Measurements from ENCODE around the gene NFIX. TPM values are rescaled to one million over a fixed set of nuclear protein-coding genes. Genes with fewer than 3 reads are reported as not detected.

Gene NFIX
- total and polyA plus RNA-seq, 9 of the 15 experiments (the other 6 are each of a cell fraction or from before 2014, with no cell fraction given) = 0.28 to 26.8 (median 5.4) TPM

DNA sequence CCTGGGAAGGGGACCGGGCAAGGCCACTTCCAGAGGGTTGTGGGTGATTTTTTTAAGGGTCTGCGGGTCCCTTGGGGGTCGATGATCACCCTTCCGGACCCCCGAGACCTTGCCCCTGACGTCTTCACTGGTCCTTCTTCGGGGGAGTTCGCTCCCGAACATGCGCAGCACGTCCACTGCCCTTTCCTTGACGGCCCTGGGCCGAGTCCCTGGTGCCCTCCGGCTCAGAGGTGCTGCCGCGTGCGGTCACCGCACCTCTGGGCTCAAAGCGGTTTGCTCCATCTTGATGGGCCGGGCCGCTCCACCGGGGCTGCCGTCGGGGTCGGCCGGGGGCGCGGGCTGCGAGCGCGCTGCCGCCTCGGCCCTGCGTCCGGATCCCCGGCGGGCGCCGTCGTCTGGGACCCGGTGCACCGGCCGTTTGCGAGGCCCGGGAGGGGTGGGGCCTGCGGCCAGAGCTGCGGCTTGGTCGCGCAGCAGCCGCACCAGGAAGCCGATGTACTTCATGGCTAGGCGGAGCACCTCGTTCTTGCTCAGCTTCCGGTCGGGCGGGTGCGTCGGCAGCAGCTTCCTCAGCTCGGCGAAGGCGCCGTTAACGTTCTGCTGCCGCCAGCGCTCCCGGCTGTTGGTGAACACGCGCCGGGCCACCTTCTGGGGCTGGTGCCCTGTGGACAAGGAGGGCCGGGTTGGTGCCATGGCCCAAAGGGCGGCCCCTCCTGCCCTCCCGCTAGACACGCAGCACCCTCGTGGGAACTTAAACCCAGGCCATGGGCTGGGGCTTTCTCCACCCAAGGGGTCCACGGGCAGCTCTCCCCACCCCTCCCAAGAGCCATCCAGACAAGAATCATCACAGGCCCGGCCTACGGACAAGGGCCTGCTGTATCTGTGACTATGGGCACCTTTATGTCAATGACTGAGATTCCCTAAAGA, 104.1 kb downstream of the NFIX start (continued):
- TF ChIP-seq ELF2 (CRISPR knock-in tag; IDR thresholded peaks at IDR 0.05) (no peak), CCNT2 (IDR thresholded peaks at IDR 0.05; ENCODE audit: borderline replicate concordance, extremely low read depth, insufficient read length, low read depth, low read length) (peak; percentile 73), PCBP2 (IDR thresholded peaks at IDR 0.05; ENCODE audit: low read depth, low read length, poor library complexity, severe bottlenecking) (no peak), KAT8 (IDR thresholded peaks at IDR 0.05; ENCODE audit: low read depth) (no peak), JUN (IDR thresholded peaks at IDR 0.05; ENCODE audit: borderline replicate concordance, low read depth, low read length) (no peak), JUN (CRISPR knock-in tag; IDR thresholded peaks at IDR 0.05; ENCODE audit: borderline replicate concordance) (no peak), ARID4B (CRISPR knock-in tag; IDR thresholded peaks at IDR 0.05) (0 out of 2 replicates have a peak, but pooled peaks have one; percentile 13), CBX5 (IDR thresholded peaks at IDR 0.05; ENCODE audit: borderline replicate concordance, low read depth) (no peak), ZBTB8A (IDR thresholded peaks at IDR 0.05; ENCODE audit: partially characterized antibody) (no peak), DNMT1 (IDR thresholded peaks at IDR 0.05) (no peak), RAD51 (IDR thresholded peaks at IDR 0.05; ENCODE audit: borderline replicate concordance, low read depth) (no peak), TCFL5 (CRISPR knock-in tag; conservative IDR thresholded peaks at IDR 0.05) (no peak), MYC (IDR thresholded peaks at IDR 0.05; ENCODE audit: low read depth, low read length) (0 out of 2 replicates have a peak, but pooled peaks have one; percentile 38), MYC (CRISPR knock-in tag; IDR thresholded peaks at IDR 0.05; ENCODE audit: borderline replicate concordance, low read depth) (no peak), NR3C1 (CRISPR knock-in tag; IDR thresholded peaks at IDR 0.05) (no peak), HDAC8 (tag; IDR thresholded peaks at IDR 0.05) (no peak), MXD1 (CRISPR knock-in tag; IDR thresholded peaks at IDR 0.05; ENCODE audit: borderline replicate concordance, poor library complexity, severe bottlenecking) (no peak)
- TF ChIP-seq, protein P1, sequence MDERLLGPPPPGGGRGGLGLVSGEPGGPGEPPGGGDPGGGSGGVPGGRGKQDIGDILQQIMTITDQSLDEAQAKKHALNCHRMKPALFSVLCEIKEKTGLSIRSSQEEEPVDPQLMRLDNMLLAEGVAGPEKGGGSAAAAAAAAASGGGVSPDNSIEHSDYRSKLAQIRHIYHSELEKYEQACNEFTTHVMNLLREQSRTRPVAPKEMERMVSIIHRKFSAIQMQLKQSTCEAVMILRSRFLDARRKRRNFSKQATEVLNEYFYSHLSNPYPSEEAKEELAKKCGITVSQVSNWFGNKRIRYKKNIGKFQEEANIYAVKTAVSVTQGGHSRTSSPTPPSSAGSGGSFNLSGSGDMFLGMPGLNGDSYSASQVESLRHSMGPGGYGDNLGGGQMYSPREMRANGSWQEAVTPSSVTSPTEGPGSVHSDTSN (CRISPR knock-in tag; IDR thresholded peaks at IDR 0.05; ENCODE audit: low read depth) = no peak
- TF ChIP-seq, protein P1 (tag; conservative IDR thresholded peaks at IDR 0.05; ENCODE audit: low read depth) = no peak
